Panc1 (cell line): ENCODE results near the gene DCC.

Experiments used
- POLR2AphosphoS5 ChIP-seq: IDR thresholded peaks from 2 replicates; pipeline ENCODE4 v1.6.1; 2012; ENCODE audit warnings: mild to moderate bottlenecking, low read depth, low read length, moderate library complexity
- SIN3A ChIP-seq: IDR thresholded peaks from 2 replicates; pipeline ENCODE4 v1.6.1; 2012; ENCODE audit warnings: low read depth, mild to moderate bottlenecking, low read length, moderate library complexity, borderline replicate concordance; ENCODE audit not compliant: insufficient read depth
- TF ChIP-seq, protein P1 (sequence below): fragments of 450-650 bp; IDR thresholded peaks from 2 replicates; pipeline ENCODE4 v1.5.1; 2017; ENCODE audit warnings: mild to moderate bottlenecking
- TF ChIP-seq, protein P2 (sequence below), 2 experiments: IDR thresholded peaks; 2 replicates each; pipeline ENCODE4 v1.6.1; 2011 to 2012; ENCODE audit warnings: low read depth in 2 of 2, control low read depth in 1 of 2, low read length in 1 of 2, mild to moderate bottlenecking in 1 of 2, moderate library complexity in 1 of 2; ENCODE audit not compliant: insufficient read depth in 1 of 2

- TF ChIP-seq, protein P1, sequence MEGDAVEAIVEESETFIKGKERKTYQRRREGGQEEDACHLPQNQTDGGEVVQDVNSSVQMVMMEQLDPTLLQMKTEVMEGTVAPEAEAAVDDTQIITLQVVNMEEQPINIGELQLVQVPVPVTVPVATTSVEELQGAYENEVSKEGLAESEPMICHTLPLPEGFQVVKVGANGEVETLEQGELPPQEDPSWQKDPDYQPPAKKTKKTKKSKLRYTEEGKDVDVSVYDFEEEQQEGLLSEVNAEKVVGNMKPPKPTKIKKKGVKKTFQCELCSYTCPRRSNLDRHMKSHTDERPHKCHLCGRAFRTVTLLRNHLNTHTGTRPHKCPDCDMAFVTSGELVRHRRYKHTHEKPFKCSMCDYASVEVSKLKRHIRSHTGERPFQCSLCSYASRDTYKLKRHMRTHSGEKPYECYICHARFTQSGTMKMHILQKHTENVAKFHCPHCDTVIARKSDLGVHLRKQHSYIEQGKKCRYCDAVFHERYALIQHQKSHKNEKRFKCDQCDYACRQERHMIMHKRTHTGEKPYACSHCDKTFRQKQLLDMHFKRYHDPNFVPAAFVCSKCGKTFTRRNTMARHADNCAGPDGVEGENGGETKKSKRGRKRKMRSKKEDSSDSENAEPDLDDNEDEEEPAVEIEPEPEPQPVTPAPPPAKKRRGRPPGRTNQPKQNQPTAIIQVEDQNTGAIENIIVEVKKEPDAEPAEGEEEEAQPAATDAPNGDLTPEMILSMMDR, result no peak
- TF ChIP-seq POLR2AphosphoS5 (no peak), SIN3A (no peak)
- TF ChIP-seq, protein P2, sequence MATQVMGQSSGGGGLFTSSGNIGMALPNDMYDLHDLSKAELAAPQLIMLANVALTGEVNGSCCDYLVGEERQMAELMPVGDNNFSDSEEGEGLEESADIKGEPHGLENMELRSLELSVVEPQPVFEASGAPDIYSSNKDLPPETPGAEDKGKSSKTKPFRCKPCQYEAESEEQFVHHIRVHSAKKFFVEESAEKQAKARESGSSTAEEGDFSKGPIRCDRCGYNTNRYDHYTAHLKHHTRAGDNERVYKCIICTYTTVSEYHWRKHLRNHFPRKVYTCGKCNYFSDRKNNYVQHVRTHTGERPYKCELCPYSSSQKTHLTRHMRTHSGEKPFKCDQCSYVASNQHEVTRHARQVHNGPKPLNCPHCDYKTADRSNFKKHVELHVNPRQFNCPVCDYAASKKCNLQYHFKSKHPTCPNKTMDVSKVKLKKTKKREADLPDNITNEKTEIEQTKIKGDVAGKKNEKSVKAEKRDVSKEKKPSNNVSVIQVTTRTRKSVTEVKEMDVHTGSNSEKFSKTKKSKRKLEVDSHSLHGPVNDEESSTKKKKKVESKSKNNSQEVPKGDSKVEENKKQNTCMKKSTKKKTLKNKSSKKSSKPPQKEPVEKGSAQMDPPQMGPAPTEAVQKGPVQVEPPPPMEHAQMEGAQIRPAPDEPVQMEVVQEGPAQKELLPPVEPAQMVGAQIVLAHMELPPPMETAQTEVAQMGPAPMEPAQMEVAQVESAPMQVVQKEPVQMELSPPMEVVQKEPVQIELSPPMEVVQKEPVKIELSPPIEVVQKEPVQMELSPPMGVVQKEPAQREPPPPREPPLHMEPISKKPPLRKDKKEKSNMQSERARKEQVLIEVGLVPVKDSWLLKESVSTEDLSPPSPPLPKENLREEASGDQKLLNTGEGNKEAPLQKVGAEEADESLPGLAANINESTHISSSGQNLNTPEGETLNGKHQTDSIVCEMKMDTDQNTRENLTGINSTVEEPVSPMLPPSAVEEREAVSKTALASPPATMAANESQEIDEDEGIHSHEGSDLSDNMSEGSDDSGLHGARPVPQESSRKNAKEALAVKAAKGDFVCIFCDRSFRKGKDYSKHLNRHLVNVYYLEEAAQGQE (IDR thresholded peaks at IDR 0.05; ENCODE audit: insufficient read depth in 1 of 2, low read depth in 2 of 2, low read length in 1 of 2), result no peak
These were observed 275.3 kb downstream of the DCC start for GRCh38 chr18:52615321-52615720.
